ENCODE results near the gene MARCHF3. TPM values are rescaled to one million over a fixed set of nuclear protein-coding genes. Genes with fewer than 3 reads are reported as not detected.

MARCHF3 gene
- total and polyA plus RNA-seq, 2 of the 13 experiments (the other 11 are each of a cell fraction or from before 2014, with no cell fraction given) = 4.8 to 11.9 TPM

- TF ChIP-seq, protein P1, sequence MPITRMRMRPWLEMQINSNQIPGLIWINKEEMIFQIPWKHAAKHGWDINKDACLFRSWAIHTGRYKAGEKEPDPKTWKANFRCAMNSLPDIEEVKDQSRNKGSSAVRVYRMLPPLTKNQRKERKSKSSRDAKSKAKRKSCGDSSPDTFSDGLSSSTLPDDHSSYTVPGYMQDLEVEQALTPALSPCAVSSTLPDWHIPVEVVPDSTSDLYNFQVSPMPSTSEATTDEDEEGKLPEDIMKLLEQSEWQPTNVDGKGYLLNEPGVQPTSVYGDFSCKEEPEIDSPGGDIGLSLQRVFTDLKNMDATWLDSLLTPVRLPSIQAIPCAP (CRISPR knock-in tag; IDR thresholded peaks at IDR 0.05; ENCODE audit: low read depth) = no peak
- TF ChIP-seq ZBTB39 (CRISPR knock-in tag; IDR thresholded peaks at IDR 0.05) (no peak), FOXC1 (CRISPR knock-in tag; IDR thresholded peaks at IDR 0.05; ENCODE audit: borderline replicate concordance) (no peak), ZNF768 (CRISPR knock-in tag; IDR thresholded peaks at IDR 0.05) (peak; percentile 32; the same call in 1 of the 2 replicates), MED8 (CRISPR knock-in tag; IDR thresholded peaks at IDR 0.05; ENCODE audit: insufficient replicate concordance) (peak; percentile 23), KMT2B (CRISPR knock-in tag; IDR thresholded peaks at IDR 0.05) (peak; percentile 80), HDAC1 (CRISPR knock-in tag; IDR thresholded peaks at IDR 0.05) (peak; percentile 87), ZSCAN12 (CRISPR knock-in tag; IDR thresholded peaks at IDR 0.05) (no peak), ZBTB20 (CRISPR knock-in tag; IDR thresholded peaks at IDR 0.05; ENCODE audit: borderline replicate concordance, low read depth) (no peak), FOXK1 (CRISPR knock-in tag; IDR thresholded peaks at IDR 0.05; ENCODE audit: borderline replicate concordance, low read depth) (peak; percentile 22; the same call in 1 of the 2 replicates), RCOR2 (CRISPR knock-in tag; IDR thresholded peaks at IDR 0.05) (no peak), ZEB1 (IDR thresholded peaks at IDR 0.05; ENCODE audit: insufficient replicate concordance, low read depth) (no peak), MLX (CRISPR knock-in tag; IDR thresholded peaks at IDR 0.05) (peak; percentile 49; the same call in 1 of the 2 replicates), PPARG (CRISPR knock-in tag; conservative IDR thresholded peaks at IDR 0.05) (0 out of 2 replicates have a peak, but pooled peaks have one; percentile 26), FOXA1 (IDR thresholded peaks at IDR 0.05) (no peak), FOXA1 (CRISPR knock-in tag; IDR thresholded peaks at IDR 0.05) (no peak), ZNF543 (CRISPR knock-in tag; IDR thresholded peaks at IDR 0.05) (peak; percentile 80; the same call in 1 of the 2 replicates)
- TF ChIP-seq, protein P2, sequence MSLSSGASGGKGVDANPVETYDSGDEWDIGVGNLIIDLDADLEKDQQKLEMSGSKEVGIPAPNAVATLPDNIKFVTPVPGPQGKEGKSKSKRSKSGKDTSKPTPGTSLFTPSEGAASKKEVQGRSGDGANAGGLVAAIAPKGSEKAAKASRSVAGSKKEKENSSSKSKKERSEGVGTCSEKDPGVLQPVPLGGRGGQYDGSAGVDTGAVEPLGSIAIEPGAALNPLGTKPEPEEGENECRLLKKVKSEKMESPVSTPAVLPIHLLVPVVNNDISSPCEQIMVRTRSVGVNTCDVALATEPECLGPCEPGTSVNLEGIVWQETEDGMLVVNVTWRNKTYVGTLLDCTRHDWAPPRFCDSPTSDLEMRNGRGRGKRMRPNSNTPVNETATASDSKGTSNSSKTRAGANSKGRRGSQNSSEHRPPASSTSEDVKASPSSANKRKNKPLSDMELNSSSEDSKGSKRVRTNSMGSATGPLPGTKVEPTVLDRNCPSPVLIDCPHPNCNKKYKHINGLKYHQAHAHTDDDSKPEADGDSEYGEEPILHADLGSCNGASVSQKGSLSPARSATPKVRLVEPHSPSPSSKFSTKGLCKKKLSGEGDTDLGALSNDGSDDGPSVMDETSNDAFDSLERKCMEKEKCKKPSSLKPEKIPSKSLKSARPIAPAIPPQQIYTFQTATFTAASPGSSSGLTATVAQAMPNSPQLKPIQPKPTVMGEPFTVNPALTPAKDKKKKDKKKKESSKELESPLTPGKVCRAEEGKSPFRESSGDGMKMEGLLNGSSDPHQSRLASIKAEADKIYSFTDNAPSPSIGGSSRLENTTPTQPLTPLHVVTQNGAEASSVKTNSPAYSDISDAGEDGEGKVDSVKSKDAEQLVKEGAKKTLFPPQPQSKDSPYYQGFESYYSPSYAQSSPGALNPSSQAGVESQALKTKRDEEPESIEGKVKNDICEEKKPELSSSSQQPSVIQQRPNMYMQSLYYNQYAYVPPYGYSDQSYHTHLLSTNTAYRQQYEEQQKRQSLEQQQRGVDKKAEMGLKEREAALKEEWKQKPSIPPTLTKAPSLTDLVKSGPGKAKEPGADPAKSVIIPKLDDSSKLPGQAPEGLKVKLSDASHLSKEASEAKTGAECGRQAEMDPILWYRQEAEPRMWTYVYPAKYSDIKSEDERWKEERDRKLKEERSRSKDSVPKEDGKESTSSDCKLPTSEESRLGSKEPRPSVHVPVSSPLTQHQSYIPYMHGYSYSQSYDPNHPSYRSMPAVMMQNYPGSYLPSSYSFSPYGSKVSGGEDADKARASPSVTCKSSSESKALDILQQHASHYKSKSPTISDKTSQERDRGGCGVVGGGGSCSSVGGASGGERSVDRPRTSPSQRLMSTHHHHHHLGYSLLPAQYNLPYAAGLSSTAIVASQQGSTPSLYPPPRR (CRISPR knock-in tag; IDR thresholded peaks at IDR 0.05; ENCODE audit: borderline replicate concordance) = 0 out of 2 replicates have a peak, but pooled peaks have one; percentile 35
- TF ChIP-seq, protein P3, sequence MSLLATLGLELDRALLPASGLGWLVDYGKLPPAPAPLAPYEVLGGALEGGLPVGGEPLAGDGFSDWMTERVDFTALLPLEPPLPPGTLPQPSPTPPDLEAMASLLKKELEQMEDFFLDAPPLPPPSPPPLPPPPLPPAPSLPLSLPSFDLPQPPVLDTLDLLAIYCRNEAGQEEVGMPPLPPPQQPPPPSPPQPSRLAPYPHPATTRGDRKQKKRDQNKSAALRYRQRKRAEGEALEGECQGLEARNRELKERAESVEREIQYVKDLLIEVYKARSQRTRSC (CRISPR knock-in tag; IDR thresholded peaks at IDR 0.05; ENCODE audit: low read depth) = no peak
Observed at GRCh38 chr5:127030259-127031146, at the start of gene MARCHF3 (continued).
